Spleen (tissue), 7 donors: Measurements from ENCODE around the gene RFTN1.

Experiments used
- POLR2A ChIP-seq, 3 donors: fragments of 450-650 bp; IDR thresholded peaks; one replicate each; pipeline ENCODE4 v1.5.1; 2017; ENCODE audit warnings: antibody characterized with exemption in 3 of 3, mild to moderate bottlenecking in 1 of 3
- POLR2AphosphoS5 ChIP-seq, 3 donors: sonication (generic); formaldehyde crosslinking; IDR thresholded peaks; one replicate each; pipeline ENCODE4 v1.5.1; 2017; ENCODE audit warnings: antibody characterized with exemption in 3 of 3
- TF ChIP-seq, protein P1 (sequence below), 11 experiments: fragments of 200-600 bp in 7 of 11; fragments of 450-650 bp in 4 of 11; sonication (generic) in 4 of 11; IDR thresholded peaks in 8 of 11; conservative IDR thresholded peaks in 3 of 11; 1 replicate in 7 of 11; 2 replicates in 4 of 11; pipeline versions ENCODE4 v1.4.0 to v1.8.0; 2016 to 2021; ENCODE audit warnings: antibody characterized with exemption in 11 of 11, inconsistent platforms in 4 of 11, mild to moderate bottlenecking in 1 of 11
- donor health status: DM: no; HTN: no; CAD: no; lungs with moderate emphysema.
- donor health status: DM: no; HTN: no; CAD: no.
- donor health status: DM: no; HTN: no; CAD: no.

DNA sequence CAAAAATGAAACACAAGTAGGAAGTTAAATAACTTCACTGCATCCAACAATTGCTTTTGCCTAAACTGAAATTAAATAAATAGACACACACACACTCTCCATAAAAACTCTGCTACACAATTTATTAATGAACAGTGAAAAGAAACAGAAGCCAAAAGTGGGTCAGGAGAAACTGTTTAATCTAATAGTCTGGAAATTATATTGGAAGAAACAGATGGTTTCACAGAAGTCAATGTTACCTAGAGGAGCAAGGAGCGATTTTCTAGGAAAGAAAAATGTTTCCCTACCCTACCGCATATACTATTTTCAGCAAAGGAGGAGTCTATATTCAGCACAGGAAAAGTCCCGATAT is 32.0 kb downstream of the RFTN1 start:
- TF ChIP-seq, protein P1, sequence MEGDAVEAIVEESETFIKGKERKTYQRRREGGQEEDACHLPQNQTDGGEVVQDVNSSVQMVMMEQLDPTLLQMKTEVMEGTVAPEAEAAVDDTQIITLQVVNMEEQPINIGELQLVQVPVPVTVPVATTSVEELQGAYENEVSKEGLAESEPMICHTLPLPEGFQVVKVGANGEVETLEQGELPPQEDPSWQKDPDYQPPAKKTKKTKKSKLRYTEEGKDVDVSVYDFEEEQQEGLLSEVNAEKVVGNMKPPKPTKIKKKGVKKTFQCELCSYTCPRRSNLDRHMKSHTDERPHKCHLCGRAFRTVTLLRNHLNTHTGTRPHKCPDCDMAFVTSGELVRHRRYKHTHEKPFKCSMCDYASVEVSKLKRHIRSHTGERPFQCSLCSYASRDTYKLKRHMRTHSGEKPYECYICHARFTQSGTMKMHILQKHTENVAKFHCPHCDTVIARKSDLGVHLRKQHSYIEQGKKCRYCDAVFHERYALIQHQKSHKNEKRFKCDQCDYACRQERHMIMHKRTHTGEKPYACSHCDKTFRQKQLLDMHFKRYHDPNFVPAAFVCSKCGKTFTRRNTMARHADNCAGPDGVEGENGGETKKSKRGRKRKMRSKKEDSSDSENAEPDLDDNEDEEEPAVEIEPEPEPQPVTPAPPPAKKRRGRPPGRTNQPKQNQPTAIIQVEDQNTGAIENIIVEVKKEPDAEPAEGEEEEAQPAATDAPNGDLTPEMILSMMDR (IDR thresholded peaks at IDR 0.05 in 8 of 11, conservative IDR thresholded peaks at IDR 0.05 in 3 of 11): no peak
- TF ChIP-seq POLR2A (IDR thresholded peaks at IDR 0.05): no peak
- no peak for TF ChIP-seq POLR2AphosphoS5 (IDR thresholded peaks at IDR 0.05)
